PFSK-1 (cell line): ENCODE measurements around the gene AJM1.
A peak's percentile ranks its signal among the peaks of the same experiment; 100 is the strongest.

ENCODE experiments used
- FOXP2 ChIP-seq: optimal IDR thresholded peaks from 2 replicates; pipeline ENCODE3; 2011; ENCODE audit warnings: borderline replicate concordance, control low read depth, inconsistent platforms; ENCODE audit not compliant: insufficient read depth; ENCODE audit errors: extremely low read length, extremely low read depth
- POLR2AphosphoS5 ChIP-seq: IDR thresholded peaks from 2 replicates; pipeline ENCODE4 v1.6.1; 2012; ENCODE audit warnings: low read depth, mild to moderate bottlenecking, control low read depth, low read length, moderate library complexity
- SIN3A ChIP-seq: IDR thresholded peaks from 2 replicates; pipeline ENCODE4 v1.6.1; 2012; ENCODE audit warnings: mild to moderate bottlenecking, low read length, moderate library complexity, borderline replicate concordance; ENCODE audit not compliant: insufficient read depth
- TAF1 ChIP-seq: IDR thresholded peaks from 2 replicates; pipeline ENCODE4 v1.6.1; 2012; ENCODE audit warnings: low read length, control low read depth, borderline replicate concordance; ENCODE audit not compliant: insufficient read depth
- TF ChIP-seq, protein P1 (sequence below), 2 experiments: IDR thresholded peaks; 2 replicates each; pipeline versions ENCODE4 v1.6.1 to v1.8.0; 2011 to 2012; ENCODE audit warnings: low read depth in 2 of 2, low read length in 2 of 2, control low read depth in 1 of 2, inconsistent platforms in 1 of 2, mild to moderate bottlenecking in 1 of 2, moderate library complexity in 1 of 2; ENCODE audit not compliant: insufficient read depth in 1 of 2

Gene AJM1

DNA sequence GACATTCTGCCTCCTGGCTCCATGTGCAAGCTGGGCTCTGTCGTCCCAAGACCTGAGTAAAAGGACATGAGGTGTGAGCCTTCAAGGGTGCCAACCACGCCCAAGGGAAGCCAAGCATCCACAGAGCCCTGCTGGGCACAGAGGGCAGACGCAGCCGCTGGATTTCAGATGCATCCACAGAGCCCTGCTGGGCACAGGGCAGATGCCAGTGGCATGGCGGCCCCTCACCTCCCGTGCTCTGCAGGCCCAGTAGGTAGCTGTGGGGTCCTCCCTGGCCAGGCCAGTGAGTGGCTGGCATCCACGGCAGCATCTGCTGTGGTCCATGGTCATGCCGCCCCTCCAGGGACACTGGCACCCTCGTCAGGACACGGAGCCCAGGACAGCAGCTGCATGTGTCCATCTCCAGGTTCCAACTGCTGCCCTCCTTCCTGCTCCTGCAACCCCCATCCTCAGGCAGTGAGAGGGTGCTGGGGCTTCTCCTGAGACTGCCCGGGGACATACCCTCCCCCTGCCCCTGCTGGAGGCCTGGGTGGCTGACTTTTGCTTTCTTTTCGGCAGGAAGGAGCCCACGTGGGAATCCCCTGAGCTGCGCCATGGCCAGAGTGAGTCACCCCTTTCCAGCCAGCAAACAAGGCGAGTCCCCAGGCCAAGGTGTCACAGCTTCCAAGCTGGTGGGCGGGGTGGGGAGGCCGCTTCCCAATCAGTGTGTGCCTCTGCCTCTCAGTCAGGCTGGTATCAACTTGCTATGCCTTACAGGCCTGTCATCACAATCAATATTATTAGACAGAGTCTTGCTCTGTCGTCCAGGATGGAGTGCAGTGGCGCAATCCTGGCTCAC lies 40.0 kb downstream of the AJM1 start:
- peak; percentile 29 for TF ChIP-seq FOXP2
- TF ChIP-seq, protein P1, sequence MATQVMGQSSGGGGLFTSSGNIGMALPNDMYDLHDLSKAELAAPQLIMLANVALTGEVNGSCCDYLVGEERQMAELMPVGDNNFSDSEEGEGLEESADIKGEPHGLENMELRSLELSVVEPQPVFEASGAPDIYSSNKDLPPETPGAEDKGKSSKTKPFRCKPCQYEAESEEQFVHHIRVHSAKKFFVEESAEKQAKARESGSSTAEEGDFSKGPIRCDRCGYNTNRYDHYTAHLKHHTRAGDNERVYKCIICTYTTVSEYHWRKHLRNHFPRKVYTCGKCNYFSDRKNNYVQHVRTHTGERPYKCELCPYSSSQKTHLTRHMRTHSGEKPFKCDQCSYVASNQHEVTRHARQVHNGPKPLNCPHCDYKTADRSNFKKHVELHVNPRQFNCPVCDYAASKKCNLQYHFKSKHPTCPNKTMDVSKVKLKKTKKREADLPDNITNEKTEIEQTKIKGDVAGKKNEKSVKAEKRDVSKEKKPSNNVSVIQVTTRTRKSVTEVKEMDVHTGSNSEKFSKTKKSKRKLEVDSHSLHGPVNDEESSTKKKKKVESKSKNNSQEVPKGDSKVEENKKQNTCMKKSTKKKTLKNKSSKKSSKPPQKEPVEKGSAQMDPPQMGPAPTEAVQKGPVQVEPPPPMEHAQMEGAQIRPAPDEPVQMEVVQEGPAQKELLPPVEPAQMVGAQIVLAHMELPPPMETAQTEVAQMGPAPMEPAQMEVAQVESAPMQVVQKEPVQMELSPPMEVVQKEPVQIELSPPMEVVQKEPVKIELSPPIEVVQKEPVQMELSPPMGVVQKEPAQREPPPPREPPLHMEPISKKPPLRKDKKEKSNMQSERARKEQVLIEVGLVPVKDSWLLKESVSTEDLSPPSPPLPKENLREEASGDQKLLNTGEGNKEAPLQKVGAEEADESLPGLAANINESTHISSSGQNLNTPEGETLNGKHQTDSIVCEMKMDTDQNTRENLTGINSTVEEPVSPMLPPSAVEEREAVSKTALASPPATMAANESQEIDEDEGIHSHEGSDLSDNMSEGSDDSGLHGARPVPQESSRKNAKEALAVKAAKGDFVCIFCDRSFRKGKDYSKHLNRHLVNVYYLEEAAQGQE (IDR thresholded peaks at IDR 0.05; ENCODE audit: insufficient read depth in 1 of 2, low read depth in 2 of 2, low read length in 2 of 2): no peak
- TF ChIP-seq POLR2AphosphoS5: no peak
- no peak for TF ChIP-seq SIN3A
- no peak for TF ChIP-seq TAF1

DNA sequence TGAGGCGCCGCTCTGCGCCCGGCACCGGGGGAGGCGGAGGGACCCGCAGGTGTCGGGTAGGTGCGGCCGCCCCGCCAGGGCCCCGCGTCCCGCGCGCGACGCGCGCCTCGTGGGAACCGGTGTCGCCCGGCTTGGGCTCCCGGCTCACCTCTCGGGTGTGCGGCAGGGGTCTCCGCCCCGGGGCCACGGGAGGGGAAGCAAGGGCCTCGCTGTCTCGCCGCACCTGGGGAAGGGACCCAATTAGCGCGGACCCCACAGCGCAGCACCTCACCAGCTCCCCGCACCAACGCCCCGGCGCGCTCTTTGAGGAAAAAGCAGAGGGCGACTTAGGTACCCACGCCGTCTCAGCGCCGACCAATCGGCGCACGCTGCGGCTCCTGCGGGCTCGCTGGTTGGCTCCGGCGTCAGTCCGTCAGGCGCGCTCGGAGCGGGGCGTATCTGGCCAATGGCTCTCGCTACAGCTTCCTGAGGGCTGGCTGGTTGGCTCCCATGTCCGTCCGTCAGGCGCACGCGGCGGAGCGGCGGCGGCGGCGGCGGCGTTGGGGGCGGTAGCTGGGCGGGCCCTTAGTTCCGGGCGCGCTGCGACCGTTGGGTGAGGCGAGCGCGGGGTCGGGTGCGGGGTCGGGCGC lies 43.8 kb downstream of the AJM1 start, which contains the start of gene TRAF2:
Gene TRAF2, plus strand, starts transcription at position 567 of the 629 bp plus-strand sequence. CDS start 12,225 bp downstream, outside the sequence.
- peak; percentile 60 for TF ChIP-seq POLR2AphosphoS5
- no peak for TF ChIP-seq FOXP2
- TF ChIP-seq TAF1: 0 out of 2 replicates have a peak, but pooled peaks have one; percentile 24

DNA sequence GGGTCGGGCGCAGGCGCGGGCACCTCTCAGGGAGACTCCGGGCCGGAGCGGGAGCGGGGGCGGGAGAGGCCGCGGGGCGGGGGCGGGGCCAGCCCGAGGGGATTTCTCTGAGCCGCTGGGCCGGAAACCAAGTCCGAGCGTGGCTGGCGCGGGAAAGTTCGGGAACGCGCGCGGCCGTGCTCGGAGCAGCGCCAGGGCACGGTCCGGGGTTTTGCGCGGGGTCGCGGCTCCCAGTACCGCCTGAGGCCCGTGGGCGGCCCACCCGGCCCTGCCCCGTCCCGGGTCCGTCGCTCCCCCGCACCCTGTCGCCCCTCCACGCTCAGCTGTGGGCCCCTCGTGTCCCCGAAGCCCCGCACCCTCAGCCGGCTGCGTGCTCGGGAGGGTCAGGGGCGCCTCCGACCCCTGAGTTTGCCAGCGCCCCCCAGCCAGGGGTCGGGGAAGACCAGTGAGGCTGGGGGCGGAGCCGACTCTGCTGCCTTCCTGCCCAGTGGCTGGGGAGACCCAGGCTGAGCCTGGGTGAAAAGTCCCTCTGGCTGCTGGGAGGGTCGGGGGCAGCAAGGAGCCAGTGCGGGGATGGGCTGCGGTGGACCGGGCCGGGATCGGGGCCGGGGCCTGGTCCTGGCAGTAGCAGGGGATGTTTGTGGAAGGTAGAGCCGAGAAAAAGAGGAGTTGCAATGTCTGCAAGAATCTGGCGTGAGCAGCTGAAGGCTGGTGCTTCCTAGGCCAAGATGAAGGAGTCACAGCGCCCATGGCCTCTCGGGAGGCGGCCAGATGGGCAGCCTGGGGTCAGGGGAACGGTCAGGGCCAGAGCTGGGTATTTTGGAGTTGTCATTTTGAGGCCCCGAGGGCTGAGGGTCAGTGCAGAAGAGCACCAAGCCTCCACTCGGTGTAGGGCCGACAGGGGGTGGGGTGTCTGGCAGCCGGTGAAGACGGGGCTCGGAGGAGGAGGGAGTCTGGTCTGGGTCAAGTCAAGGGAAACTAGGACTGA lies 44.6 kb downstream of the AJM1 start:
- TF ChIP-seq POLR2AphosphoS5 (no peak), FOXP2 (peak; percentile 12)

DNA sequence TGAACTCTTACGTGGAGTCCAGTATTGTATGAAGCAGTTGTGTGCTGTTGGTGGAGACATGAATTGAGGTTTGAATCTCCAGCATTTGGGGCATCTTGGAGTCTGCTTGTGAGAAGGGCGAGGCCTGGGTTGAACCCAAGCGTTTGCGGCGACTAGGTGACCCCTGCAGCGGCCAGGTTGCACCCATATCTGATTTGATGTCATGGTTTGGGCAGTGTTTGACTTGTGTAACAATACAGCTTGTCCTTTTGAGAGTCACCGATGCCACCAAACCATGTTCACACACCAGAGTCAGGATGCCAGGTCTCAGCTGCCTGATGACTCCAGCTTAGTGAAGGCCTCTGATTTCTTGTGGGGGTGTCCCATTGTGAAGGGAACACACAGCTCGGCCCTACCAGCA lies 46.2 kb downstream of the AJM1 start:
- TF ChIP-seq, protein P1 (IDR thresholded peaks at IDR 0.05; ENCODE audit: insufficient read depth in 1 of 2, low read depth in 2 of 2, low read length in 2 of 2): no peak
- TF ChIP-seq POLR2AphosphoS5: no peak
- TF ChIP-seq TAF1: no peak
- no peak for TF ChIP-seq SIN3A
- no peak for TF ChIP-seq FOXP2

DNA sequence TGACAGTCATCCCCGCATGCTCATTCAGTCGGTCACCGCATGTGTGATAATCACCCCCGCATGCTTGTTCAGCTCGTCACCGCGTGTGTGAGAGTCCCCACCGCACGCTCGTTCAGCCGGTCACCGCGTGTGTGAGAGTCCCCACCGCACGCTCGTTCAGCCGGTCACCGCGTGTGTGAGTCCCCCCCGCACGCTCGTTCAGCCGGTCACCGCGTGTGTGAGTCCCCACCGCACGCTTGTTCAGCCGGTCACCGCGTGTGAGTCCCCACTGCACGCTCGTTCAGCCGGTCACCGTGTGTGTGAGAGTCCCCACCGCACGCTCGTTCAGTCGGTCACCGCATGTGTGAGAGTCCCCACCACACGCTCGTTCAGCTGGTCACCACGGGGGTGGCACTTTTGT lies 47.6 kb downstream of the AJM1 start:
- no peak for TF ChIP-seq FOXP2

DNA sequence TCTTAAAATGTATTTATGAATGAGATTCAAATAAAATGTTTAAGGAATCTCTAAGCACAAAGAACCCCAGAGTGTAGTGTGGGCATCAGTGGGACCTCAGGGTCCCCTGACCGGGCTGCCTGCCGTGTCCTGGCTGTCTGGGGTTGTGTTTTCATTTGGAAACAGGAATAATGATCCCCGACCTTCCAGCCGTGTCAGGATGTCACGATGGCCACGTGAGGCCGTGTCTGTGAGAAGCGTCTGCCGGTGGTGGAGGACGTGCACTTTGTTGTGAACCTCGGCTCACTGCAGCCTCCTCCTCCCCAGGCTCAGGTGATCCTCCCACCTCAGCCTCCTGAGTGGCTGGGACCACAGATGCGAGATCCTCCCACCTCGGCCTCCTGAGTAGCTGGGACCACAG lies 48.4 kb downstream of the AJM1 start:
- no peak for TF ChIP-seq SIN3A
- no peak for TF ChIP-seq FOXP2
- TF ChIP-seq, protein P1 (IDR thresholded peaks at IDR 0.05; ENCODE audit: insufficient read depth in 1 of 2, low read depth in 2 of 2, low read length in 2 of 2): no peak
- no peak for TF ChIP-seq TAF1
- no peak for TF ChIP-seq POLR2AphosphoS5
